Activated T-helper 17 cell treated with anti-CD3 and anti-CD28 coated beads, Interleukin-2, amount 50 U/mL, for 72 hours (primary cell): ENCODE data around the gene TM6SF1. TPM values are rescaled to one million over a fixed set of nuclear protein-coding genes. Genes with fewer than 3 reads are reported as not detected.
A peak's percentile ranks its signal among the peaks of the same experiment; 100 is the strongest.

Experiments
- ATAC-seq: fragments of 150-1000 bp; cut with Tn5 transposase; replicated peaks from 2 replicates; pipeline ENCODE4 v1.10.0; 2021; ENCODE audit warnings: mild to moderate bottlenecking, moderate library complexity
- H3K27ac Mint-ChIP-seq: one replicate; pipeline ENCODE4 v1.8.0; 2022; ENCODE audit warnings: mixed read lengths
- H3K27me3 Mint-ChIP-seq: one replicate; pipeline ENCODE4 v1.8.0; 2022; ENCODE audit warnings: mixed read lengths
- H3K36me3 Mint-ChIP-seq: one replicate; pipeline ENCODE4 v1.8.0; 2022; ENCODE audit warnings: low read depth, mild to moderate bottlenecking, mixed read lengths
- H3K4me1 Mint-ChIP-seq: one replicate; pipeline ENCODE4 v1.8.0; 2022; ENCODE audit warnings: mixed read lengths
- H3K4me3 Mint-ChIP-seq: one replicate; pipeline ENCODE4 v1.8.0; 2022; ENCODE audit warnings: mild to moderate bottlenecking, mixed read lengths
- H3K9me3 Mint-ChIP-seq: one replicate; pipeline ENCODE4 v1.8.0; 2022; ENCODE audit warnings: mixed read lengths
- total RNA-seq, 2 donors: library from RNA; stranded (reverse); gene quantifications; one replicate each; pipeline ENCODE4 v1.2.3, GENCODE V29; 2022

The TM6SF1 gene
- total RNA-seq, 2 donors from 2014 or later = 0.54 to 0.61 TPM

GRCh38 chr15:83102346-83102745, 5.1 kb upstream of the TM6SF1 start:
- peaks cover 5% of the 10 kb centered on the region for H3K36me3 Mint-ChIP-seq
- no peak for ATAC-seq
- H3K4me3 Mint-ChIP-seq = no peak overlapping the region
- H3K9me3 Mint-ChIP-seq = no peaks in the 10 kb centered on the region
- H3K27ac Mint-ChIP-seq = no peak overlapping the region
- peaks cover 35% of the 10 kb centered on the region for H3K27me3 Mint-ChIP-seq
- peaks cover 6% of the 10 kb centered on the region for H3K4me1 Mint-ChIP-seq

GRCh38 chr15:83104141-83104540, 3.3 kb upstream of the TM6SF1 start:
- Mint-ChIP-seq H3K36me3 (peaks cover 5% of the 10 kb centered on the region), H3K4me3 (no peak overlapping the region), H3K4me1 (peaks cover 6% of the 10 kb centered on the region), H3K27ac (no peak overlapping the region), H3K27me3 (peaks cover 44% of the 10 kb centered on the region), H3K9me3 (no peaks in the 10 kb centered on the region)
- ATAC-seq = no peak

GRCh38 chr15:83105440-83105839, 2.0 kb upstream of the TM6SF1 start:
- Mint-ChIP-seq H3K27me3 (peaks cover 55% of the 10 kb centered on the region), H3K4me1 (peaks cover 6% of the 10 kb centered on the region), H3K27ac (no peak overlapping the region), H3K4me3 (peak overlapping the region; percentile 18), H3K36me3 (peaks cover 5% of the 10 kb centered on the region), H3K9me3 (no peaks in the 10 kb centered on the region)
- ATAC-seq = no peak

- peak; percentile 10 for ATAC-seq
- Mint-ChIP-seq H3K27me3 (peaks cover 49% of the 10 kb centered on the region), H3K27ac (no peak overlapping the region), H3K36me3 (peaks cover 5% of the 10 kb centered on the region), H3K4me3 (peak overlapping the region; percentile 72), H3K9me3 (no peaks in the 10 kb centered on the region), H3K4me1 (no peaks in the 10 kb centered on the region)
These were observed 366 bp downstream of the TM6SF1 start for GRCh38 chr15:83107841-83108181.

- Mint-ChIP-seq H3K9me3 (no peaks in the 10 kb centered on the region), H3K27me3 (peaks cover 49% of the 10 kb centered on the region), H3K27ac (no peak overlapping the region), H3K36me3 (peaks cover 5% of the 10 kb centered on the region), H3K4me3 (peak overlapping the region; percentile 72), H3K4me1 (no peaks in the 10 kb centered on the region)
- ATAC-seq = peak; percentile 47
These were observed 1.1 kb downstream of the TM6SF1 start for GRCh38 chr15:83108266-83109219.

- Mint-ChIP-seq H3K27ac (no peak overlapping the region), H3K4me1 (no peaks in the 10 kb centered on the region), H3K9me3 (no peaks in the 10 kb centered on the region), H3K36me3 (peaks cover 5% of the 10 kb centered on the region), H3K4me3 (no peak overlapping the region), H3K27me3 (peaks cover 40% of the 10 kb centered on the region)
- ATAC-seq = no peak
These were observed 2.1 kb downstream of the TM6SF1 start for GRCh38 chr15:83109532-83109931.

GRCh38 chr15:83110381-83110780, 2.9 kb downstream of the TM6SF1 start:
- no peak for ATAC-seq
- Mint-ChIP-seq H3K27ac (no peak overlapping the region), H3K9me3 (no peaks in the 10 kb centered on the region), H3K27me3 (peaks cover 38% of the 10 kb centered on the region), H3K4me3 (no peak overlapping the region), H3K36me3 (peaks cover 3% of the 10 kb centered on the region), H3K4me1 (peaks cover under 1% of the 10 kb centered on the region)

GRCh38 chr15:83111149-83111548, 3.7 kb downstream of the TM6SF1 start:
- H3K9me3 Mint-ChIP-seq = no peaks in the 10 kb centered on the region
- peaks cover 6% of the 10 kb centered on the region for H3K36me3 Mint-ChIP-seq
- H3K27ac Mint-ChIP-seq = no peak overlapping the region
- peaks cover 35% of the 10 kb centered on the region for H3K27me3 Mint-ChIP-seq
- H3K4me3 Mint-ChIP-seq = no peak overlapping the region
- peaks cover 6% of the 10 kb centered on the region for H3K4me1 Mint-ChIP-seq
- no peak for ATAC-seq

- Mint-ChIP-seq H3K27ac (no peak overlapping the region), H3K4me3 (no peak overlapping the region), H3K4me1 (peaks cover 10% of the 10 kb centered on the region), H3K27me3 (peaks cover 29% of the 10 kb centered on the region), H3K36me3 (peaks cover 6% of the 10 kb centered on the region), H3K9me3 (no peaks in the 10 kb centered on the region)
- no peak for ATAC-seq
These were observed 4.9 kb downstream of the TM6SF1 start for GRCh38 chr15:83112233-83112955.

GRCh38 chr15:83112956-83113299, 5.5 kb downstream of the TM6SF1 start:
- peaks cover 29% of the 10 kb centered on the region for H3K27me3 Mint-ChIP-seq
- H3K9me3 Mint-ChIP-seq = no peaks in the 10 kb centered on the region
- no peak overlapping the region for H3K27ac Mint-ChIP-seq
- peaks cover 6% of the 10 kb centered on the region for H3K36me3 Mint-ChIP-seq
- no peak overlapping the region for H3K4me3 Mint-ChIP-seq
- ATAC-seq = no peak
- peaks cover 10% of the 10 kb centered on the region for H3K4me1 Mint-ChIP-seq

- Mint-ChIP-seq H3K36me3 (peaks cover 6% of the 10 kb centered on the region), H3K4me1 (peaks cover 10% of the 10 kb centered on the region), H3K4me3 (no peak overlapping the region), H3K27me3 (peaks cover 20% of the 10 kb centered on the region), H3K9me3 (no peaks in the 10 kb centered on the region), H3K27ac (no peak overlapping the region)
- ATAC-seq = no peak
These were observed 6.6 kb downstream of the TM6SF1 start for GRCh38 chr15:83113881-83114674.

- Mint-ChIP-seq H3K27ac (no peak overlapping the region), H3K36me3 (peaks cover 6% of the 10 kb centered on the region), H3K9me3 (no peaks in the 10 kb centered on the region), H3K27me3 (peaks cover 13% of the 10 kb centered on the region), H3K4me3 (no peak overlapping the region), H3K4me1 (peaks cover 10% of the 10 kb centered on the region)
- ATAC-seq = no peak
These were observed 7.4 kb downstream of the TM6SF1 start for GRCh38 chr15:83114856-83115255.

GRCh38 chr15:83115410-83115809, 8.0 kb downstream of the TM6SF1 start:
- H3K27ac Mint-ChIP-seq = peak overlapping the region; percentile 78
- ATAC-seq = peak; percentile 72
- H3K36me3 Mint-ChIP-seq = peaks cover 6% of the 10 kb centered on the region
- no peaks in the 10 kb centered on the region for H3K9me3 Mint-ChIP-seq
- H3K27me3 Mint-ChIP-seq = peaks cover 9% of the 10 kb centered on the region
- H3K4me1 Mint-ChIP-seq = peaks cover 10% of the 10 kb centered on the region
- peak overlapping the region; percentile 15 for H3K4me3 Mint-ChIP-seq

- Mint-ChIP-seq H3K4me1 (peaks cover 10% of the 10 kb centered on the region), H3K27ac (peak overlapping the region; percentile 78), H3K4me3 (peak overlapping the region; percentile 15), H3K27me3 (peaks cover 5% of the 10 kb centered on the region), H3K36me3 (peaks cover 6% of the 10 kb centered on the region), H3K9me3 (no peaks in the 10 kb centered on the region)
- ATAC-seq = peak; percentile 93
These were observed 8.6 kb downstream of the TM6SF1 start for GRCh38 chr15:83115831-83116565.
